ENCODE data around the gene SPESP1. TPM values are rescaled to one million over a fixed set of nuclear protein-coding genes. Genes with fewer than 3 reads are reported as not detected.

The SPESP1 gene
- total and polyA plus RNA-seq, 2 experiments from 2014 or later: not detected

DNA sequence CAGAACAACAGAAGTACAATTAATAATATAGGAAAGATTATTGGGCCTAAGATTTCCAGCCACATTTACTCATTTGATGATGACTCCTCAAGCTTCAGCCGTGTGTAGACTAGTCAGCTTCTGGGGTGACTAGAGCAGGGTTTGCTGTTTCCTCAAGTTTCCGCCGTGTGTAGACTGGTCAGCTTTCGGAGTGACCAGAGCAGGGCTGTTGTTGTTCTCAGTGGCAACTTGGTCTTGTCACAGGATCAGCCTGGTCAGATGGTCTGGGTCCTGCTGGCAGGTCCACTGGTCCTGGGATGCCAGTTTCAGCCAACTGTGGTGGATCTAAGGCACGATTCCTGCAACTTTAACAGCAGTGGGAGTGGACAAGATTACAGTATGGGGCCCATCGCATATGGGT lies 62.4 kb downstream of the SPESP1 start (continued):
- TF ChIP-seq, protein P1, sequence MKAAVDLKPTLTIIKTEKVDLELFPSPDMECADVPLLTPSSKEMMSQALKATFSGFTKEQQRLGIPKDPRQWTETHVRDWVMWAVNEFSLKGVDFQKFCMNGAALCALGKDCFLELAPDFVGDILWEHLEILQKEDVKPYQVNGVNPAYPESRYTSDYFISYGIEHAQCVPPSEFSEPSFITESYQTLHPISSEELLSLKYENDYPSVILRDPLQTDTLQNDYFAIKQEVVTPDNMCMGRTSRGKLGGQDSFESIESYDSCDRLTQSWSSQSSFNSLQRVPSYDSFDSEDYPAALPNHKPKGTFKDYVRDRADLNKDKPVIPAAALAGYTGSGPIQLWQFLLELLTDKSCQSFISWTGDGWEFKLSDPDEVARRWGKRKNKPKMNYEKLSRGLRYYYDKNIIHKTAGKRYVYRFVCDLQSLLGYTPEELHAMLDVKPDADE (IDR thresholded peaks at IDR 0.05): no peak
- TF ChIP-seq NANOG (IDR thresholded peaks at IDR 0.05; ENCODE audit: borderline replicate concordance) (no peak), CREB1 (CRISPR knock-in tag; IDR thresholded peaks at IDR 0.05; ENCODE audit: low read depth) (no peak), POLR2AphosphoS5 (IDR thresholded peaks at IDR 0.05; ENCODE audit: low read depth) (no peak), EZH2phosphoT487 (IDR thresholded peaks at IDR 0.05; ENCODE audit: unreplicated experiment) (no peak), ZNF331 (CRISPR knock-in tag; IDR thresholded peaks at IDR 0.05; ENCODE audit: low read depth) (no peak), ZNF114 (CRISPR knock-in tag; IDR thresholded peaks at IDR 0.05) (no peak), JUNB (IDR thresholded peaks at IDR 0.05; ENCODE audit: unreplicated experiment) (no peak)
- TF ChIP-seq, protein P2, sequence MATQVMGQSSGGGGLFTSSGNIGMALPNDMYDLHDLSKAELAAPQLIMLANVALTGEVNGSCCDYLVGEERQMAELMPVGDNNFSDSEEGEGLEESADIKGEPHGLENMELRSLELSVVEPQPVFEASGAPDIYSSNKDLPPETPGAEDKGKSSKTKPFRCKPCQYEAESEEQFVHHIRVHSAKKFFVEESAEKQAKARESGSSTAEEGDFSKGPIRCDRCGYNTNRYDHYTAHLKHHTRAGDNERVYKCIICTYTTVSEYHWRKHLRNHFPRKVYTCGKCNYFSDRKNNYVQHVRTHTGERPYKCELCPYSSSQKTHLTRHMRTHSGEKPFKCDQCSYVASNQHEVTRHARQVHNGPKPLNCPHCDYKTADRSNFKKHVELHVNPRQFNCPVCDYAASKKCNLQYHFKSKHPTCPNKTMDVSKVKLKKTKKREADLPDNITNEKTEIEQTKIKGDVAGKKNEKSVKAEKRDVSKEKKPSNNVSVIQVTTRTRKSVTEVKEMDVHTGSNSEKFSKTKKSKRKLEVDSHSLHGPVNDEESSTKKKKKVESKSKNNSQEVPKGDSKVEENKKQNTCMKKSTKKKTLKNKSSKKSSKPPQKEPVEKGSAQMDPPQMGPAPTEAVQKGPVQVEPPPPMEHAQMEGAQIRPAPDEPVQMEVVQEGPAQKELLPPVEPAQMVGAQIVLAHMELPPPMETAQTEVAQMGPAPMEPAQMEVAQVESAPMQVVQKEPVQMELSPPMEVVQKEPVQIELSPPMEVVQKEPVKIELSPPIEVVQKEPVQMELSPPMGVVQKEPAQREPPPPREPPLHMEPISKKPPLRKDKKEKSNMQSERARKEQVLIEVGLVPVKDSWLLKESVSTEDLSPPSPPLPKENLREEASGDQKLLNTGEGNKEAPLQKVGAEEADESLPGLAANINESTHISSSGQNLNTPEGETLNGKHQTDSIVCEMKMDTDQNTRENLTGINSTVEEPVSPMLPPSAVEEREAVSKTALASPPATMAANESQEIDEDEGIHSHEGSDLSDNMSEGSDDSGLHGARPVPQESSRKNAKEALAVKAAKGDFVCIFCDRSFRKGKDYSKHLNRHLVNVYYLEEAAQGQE (IDR thresholded peaks at IDR 0.05; ENCODE audit: unreplicated experiment): no peak
- TF ChIP-seq, protein P3, sequence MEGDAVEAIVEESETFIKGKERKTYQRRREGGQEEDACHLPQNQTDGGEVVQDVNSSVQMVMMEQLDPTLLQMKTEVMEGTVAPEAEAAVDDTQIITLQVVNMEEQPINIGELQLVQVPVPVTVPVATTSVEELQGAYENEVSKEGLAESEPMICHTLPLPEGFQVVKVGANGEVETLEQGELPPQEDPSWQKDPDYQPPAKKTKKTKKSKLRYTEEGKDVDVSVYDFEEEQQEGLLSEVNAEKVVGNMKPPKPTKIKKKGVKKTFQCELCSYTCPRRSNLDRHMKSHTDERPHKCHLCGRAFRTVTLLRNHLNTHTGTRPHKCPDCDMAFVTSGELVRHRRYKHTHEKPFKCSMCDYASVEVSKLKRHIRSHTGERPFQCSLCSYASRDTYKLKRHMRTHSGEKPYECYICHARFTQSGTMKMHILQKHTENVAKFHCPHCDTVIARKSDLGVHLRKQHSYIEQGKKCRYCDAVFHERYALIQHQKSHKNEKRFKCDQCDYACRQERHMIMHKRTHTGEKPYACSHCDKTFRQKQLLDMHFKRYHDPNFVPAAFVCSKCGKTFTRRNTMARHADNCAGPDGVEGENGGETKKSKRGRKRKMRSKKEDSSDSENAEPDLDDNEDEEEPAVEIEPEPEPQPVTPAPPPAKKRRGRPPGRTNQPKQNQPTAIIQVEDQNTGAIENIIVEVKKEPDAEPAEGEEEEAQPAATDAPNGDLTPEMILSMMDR (conservative IDR thresholded peaks at IDR 0.05; ENCODE audit: low read depth in 2 of 2): no peak

DNA sequence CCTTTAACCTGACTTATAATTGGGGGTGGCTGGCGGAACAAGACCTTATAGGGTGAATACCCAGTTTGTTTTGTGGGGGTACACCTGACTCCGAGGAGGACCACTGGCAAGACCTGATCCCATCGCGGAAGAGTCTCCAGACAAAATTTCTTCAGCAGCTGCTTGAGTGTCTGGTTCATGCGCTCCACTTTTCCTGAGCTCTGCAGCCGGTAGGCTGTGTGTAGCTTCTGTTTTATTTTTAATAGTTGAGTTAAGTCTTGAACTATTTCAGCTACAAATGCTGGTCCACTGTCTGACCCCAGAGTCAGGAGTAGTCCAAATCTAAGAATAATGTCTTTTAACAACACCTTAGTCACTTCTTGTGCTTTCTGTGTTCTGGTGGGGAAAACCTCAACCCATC lies 63.0 kb downstream of the SPESP1 start:
- peaks cover 20% of the 10 kb centered on the region for H3K9me3 Mint-ChIP-seq
- Histone ChIP-seq H3K36me3 (ENCODE audit: insufficient read depth) (no peaks in the 10 kb centered on the region), H3K79me2 (replicated peaks; ENCODE audit: insufficient read depth) (no peaks in the 10 kb centered on the region), H3K9me2 (ENCODE audit: insufficient read depth) (peaks cover 8% of the 10 kb centered on the region), H3K4me3 (no peak overlapping the region), H3F3A (replicated peaks; ENCODE audit: low read depth) (no peaks in the 10 kb centered on the region), H3K4me2 (no peak overlapping the region), H2AFZ (no peak overlapping the region), H3K27ac (ENCODE audit: low read depth) (no peak overlapping the region), H3K27me3 (ENCODE audit: insufficient read depth) (no peaks in the 10 kb centered on the region), H3K4me1 (ENCODE audit: insufficient read depth) (peaks cover 12% of the 10 kb centered on the region), H4K20me1 (replicated peaks; ENCODE audit: insufficient read depth) (no peaks in the 10 kb centered on the region)
- peaks cover 26% of the 10 kb centered on the region for H3K4me1 Mint-ChIP-seq
- DNase-seq (ENCODE audit: low spot score) (no peak), ATAC-seq (no peak)
- H3K27ac Mint-ChIP-seq: no peak overlapping the region
- peaks cover 13% of the 10 kb centered on the region for H3K36me3 Mint-ChIP-seq (ENCODE audit: low read depth)
- peaks cover 20% of the 10 kb centered on the region for H3K27me3 Mint-ChIP-seq (ENCODE audit: insufficient read depth, low read depth, poor library complexity)
- no peak overlapping the region for H3K4me3 Mint-ChIP-seq
- TF ChIP-seq CREB1 (CRISPR knock-in tag; IDR thresholded peaks at IDR 0.05; ENCODE audit: low read depth) (no peak), JUNB (IDR thresholded peaks at IDR 0.05; ENCODE audit: unreplicated experiment) (no peak), EZH2phosphoT487 (IDR thresholded peaks at IDR 0.05; ENCODE audit: unreplicated experiment) (no peak), ZNF331 (CRISPR knock-in tag; IDR thresholded peaks at IDR 0.05; ENCODE audit: low read depth) (no peak), EZH2 (IDR thresholded peaks at IDR 0.05; ENCODE audit: low read depth, unreplicated experiment) (no peak), NANOG (IDR thresholded peaks at IDR 0.05; ENCODE audit: borderline replicate concordance) (no peak), STAT1 (IDR thresholded peaks at IDR 0.05; ENCODE audit: unreplicated experiment) (no peak), POLR2AphosphoS5 (IDR thresholded peaks at IDR 0.05; ENCODE audit: low read depth) (no peak)
- TF ChIP-seq, protein P1 (IDR thresholded peaks at IDR 0.05): no peak
- TF ChIP-seq, protein P2 (IDR thresholded peaks at IDR 0.05; ENCODE audit: unreplicated experiment): no peak
- TF ChIP-seq, protein P3 (conservative IDR thresholded peaks at IDR 0.05; ENCODE audit: low read depth in 2 of 2): no peak

Data from GM23338 (cell line).